Islet of Langerhans (tissue), 1 donor: ENCODE results near the gene SIPA1.
"Not testable (repeated sequence)": the region's sequence is repeated elsewhere in the genome, so short reads cannot be mapped to it uniquely, and the experiment has no call there.

ENCODE experiments used
- FAIRE-seq: peaks from one replicate; lab custom pipeline; 2011; peaks lifted over from hg19 to GRCh38; lab: Jason Lieb, UNC

SIPA1 gene

DNA sequence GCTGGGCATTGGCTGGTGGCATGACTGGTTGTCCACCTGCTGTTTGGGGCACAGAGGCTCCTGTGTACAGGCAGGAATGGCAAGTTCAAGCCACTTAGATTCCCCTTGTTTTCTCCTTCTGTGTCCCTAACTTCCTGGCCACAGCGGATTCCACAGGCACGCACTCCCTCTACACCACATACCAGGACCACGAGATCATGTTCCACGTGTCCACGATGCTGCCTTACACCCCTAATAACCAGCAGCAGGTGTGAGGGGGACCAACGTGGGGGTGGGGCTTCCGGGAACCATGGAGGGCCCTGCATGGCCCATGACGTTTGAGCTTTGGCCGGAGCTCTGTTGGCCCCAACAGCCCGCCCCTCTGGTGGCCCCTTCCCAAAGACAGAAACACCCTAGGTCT lies 7.8 kb downstream of the SIPA1 start:
- no peak for FAIRE-seq

DNA sequence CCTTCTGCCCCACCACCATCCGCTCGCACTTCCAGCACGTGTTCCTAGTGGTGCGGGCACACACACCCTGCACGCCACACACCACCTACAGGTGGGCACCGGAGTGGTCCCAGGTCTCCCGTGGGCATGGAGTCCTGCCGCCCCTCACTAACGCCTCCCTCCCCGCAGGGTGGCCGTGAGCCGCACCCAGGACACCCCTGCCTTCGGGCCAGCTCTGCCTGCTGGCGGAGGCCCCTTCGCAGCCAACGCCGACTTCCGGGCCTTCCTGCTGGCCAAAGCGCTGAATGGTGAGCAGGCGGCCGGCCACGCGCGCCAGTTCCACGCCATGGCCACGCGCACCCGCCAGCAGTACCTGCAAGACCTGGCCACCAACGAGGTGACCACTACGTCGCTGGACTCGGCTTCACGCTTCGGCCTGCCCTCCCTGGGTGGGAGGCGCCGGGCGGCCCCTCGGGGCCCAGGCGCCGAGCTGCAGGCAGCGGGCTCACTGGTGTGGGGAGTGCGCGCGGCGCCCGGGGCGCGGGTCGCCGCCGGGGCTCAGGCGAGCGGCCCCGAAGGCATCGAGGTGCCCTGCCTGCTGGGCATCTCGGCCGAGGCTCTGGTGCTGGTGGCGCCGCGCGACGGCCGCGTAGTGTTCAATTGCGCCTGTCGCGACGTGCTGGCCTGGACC lies 8.5 kb downstream of the SIPA1 start:
- FAIRE-seq: no peak

DNA sequence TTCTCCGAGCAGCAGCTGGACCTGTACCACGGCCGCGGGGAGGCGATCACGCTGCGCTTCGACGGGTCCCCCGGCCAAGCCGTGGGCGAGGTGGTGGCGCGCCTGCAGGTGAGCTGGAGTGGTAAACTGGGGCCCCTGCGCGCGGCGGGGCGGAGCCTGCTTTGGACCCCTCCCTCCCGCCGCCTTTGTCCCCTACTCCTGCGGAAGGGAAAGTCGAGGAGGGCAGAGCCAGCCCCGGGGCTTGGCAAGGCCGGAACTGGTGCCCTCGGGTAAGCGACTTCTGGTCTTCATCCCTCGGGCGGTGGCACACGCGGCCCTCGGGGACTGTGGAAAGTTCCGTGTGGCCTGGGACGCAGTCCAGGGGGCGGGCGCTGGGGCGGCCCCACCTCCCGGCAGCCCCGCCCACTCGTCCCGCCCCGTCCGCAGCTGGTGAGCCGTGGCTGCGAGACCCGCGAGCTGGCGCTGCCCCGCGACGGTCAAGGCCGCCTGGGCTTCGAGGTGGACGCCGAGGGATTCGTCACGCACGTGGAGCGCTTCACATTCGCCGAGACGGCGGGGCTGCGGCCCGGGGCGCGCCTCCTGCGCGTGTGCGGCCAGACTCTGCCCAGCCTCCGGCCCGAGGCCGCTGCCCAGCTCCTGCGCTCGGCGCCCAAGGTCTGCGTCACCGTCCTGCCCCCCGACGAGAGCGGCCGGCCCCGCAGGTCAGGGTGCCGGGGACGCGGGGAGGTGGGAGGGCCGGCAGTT lies 9.2 kb downstream of the SIPA1 start:
- FAIRE-seq: no peak

DNA sequence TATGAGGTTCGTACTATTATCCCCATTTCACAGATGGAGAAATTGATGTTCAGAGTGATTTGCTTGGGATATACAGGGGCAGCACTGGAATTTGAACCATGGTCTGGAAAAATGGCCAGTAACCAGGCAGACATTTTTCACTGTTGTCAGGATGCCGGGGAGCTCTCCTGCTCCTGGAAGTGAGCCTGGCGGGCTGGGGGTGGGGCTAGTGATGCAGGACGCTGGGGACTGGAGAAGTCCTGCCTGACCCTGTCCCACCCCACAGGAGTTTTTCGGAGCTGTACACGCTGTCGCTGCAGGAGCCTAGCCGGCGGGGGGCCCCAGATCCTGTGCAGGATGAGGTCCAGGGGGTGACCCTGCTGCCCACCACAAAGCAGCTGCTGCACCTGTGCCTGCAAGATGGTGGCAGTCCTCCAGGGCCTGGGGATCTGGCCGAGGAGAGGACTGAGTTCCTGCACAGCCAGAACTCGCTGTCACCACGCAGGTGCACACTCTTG lies 11.1 kb downstream of the SIPA1 start:
- no peak for FAIRE-seq

DNA sequence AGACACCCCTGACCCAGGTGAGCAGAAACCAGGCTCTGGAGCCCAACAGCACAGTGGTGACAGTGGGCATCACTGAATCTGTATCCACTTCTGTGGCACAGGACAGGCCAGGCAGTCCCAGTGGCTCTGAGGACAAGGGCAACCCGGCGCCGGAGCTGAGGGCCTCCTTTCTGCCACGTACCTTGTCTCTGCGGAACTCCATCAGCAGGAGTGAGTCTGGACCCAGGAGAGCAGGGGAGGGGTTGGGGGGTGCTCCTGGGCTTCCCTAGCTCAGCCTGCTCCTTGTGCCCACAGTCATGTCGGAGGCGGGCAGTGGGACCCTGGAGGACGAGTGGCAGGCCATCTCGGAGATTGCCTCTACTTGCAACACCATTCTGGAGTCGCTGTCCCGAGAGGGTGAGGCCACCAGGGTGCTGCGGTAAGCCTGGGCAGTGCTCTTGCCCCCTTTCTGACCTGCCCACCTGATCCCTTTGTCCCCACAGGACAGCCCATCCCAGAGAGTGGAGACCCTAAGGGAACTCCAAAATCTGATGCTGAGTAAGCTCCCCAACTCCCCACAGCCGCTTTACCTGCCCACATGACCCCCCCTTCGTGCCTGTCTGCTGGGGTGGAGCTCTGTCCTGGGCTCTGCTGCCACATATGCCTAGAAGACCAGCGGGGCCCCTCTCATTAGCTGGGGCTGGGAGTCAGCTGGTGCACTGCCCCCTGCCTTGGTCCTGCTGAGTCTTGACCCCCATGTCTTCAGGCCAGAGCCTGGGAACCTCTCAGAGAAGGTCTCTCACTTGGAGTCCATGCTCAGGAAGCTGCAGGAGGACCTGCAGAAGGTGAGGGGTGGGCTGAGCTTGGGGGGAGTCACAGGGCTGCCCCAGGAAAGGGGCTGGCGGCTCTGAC lies 12.0 kb downstream of the SIPA1 start:
- FAIRE-seq: no peak

DNA sequence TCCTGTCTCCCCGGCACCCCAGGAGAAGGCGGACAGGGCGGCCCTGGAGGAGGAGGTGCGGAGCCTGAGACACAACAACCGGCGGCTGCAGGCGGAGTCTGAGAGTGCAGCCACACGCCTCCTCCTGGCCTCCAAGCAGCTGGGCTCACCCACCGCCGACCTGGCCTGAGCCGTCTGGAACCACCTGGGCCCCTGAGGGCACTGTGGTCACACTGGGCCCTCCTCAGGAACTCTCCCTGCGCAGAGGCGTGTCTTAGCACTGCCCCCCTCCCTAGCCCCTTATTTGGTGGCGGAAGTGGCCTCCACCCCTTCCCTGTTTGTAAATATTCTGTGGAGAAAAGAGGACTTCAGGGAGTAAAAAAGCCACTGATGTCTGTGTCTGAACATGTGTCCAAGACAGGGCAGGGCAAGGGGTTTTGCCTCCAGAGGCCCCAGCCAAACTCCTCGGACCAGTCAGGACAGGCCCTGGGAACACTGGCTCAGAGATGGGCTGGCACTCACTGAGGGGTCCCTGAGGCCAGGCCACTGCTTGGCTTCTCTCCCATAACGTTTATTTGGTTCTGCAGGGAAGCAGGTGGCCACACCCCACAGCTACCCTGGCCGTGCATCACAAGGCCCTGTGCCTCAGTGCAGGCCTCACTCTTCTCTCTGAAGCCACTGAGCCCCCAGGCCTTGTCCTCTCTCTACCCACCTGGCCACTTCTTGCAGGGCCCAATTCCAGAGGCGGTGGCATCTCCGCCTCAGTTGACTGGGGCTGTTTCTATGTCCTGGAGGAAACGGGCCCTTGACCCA lies 12.8 kb downstream of the SIPA1 start:
- no peak for FAIRE-seq

DNA sequence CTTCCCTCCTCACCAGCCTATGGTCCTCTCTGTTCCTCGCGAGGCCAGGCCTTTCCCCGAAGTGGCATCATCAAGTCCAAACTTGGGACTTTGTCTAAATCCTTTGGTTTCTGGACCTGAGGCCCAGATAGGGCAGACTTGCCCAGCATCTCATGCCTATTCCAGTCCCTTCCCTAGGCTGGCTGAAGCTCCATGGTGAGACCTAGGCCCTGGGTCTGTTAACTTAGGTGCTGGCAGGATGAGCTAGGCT lies 13.4 kb downstream of the SIPA1 start:
- no peak for FAIRE-seq

DNA sequence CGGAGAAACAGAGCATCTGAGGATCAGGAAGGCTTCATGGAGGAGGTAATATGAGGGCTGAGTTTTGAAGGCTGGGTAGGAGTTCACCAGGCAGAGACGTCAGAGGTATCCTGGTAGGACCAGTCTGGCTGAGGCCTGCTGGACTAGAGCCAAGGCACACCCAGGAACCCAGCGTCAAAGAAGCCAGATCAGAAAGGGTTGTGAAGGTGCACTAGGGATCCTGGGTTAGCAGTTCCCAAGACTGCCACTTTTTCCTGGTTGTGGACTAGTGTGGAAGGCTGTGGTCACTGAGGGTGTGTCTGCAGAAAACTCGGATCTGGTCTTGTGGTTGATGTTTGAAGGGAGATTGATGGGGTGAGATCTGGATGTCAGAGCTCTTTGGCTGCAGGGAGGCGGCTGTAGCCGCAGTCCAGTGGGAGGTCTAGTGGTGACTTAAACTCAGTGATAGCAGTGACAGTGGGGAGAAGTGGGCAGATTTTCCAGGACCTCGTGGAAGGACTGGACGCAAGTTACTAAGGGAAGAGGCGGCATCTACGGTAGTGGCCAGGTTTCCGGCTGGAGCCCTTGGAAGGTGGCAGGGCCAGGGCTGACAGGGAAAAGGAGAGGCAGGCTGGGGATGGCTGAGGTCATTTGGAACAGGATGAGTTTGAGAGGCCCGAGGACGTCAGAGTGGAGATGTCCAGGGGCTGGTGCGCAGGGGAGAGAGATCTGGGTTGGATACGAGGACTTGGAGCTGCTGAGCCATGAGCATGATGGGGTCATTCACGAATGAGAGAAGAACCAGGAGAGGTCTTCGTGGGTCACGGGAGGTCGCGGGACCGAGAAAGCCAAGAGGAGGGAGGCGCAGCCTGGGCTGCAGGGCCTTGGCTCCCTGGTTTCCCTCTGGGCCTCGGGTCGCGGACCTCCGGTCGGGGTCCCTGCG lies 13.9 kb downstream of the SIPA1 start:
- FAIRE-seq: no peak

DNA sequence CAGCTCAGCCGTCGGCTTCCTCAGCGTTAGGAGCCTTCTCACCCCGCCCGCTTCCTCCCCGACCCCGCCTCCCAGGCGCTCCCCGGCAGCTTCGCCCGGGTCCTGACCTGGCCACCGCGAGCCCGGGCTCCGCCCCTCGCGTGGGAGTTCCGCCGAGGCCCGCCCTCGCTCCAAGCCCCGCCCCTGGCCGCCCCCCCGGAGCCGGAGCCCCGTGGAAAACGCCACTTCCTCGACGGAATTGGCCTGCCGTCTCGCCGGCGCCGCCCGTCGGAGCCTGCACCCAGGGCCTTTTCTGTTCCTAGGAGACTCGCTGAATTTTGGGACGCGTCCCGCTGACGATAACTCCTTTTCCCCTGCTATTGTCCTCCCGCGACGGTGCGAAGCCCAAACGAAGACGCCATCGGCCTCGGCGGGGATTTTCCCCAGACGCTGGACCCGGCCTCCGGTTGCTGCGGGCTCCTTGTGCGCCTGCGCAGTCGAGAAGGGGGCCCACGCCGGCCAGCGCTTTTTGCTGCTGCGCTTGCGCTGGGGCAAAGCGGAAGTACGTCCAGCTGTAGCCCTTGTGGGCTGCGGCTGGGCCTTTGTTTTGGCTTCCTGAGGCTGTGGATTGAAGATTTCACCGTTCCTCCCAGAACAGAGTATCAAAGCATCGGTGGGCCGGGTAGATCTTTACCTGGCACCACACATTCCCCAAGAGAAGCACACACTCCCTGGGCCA lies 14.8 kb downstream of the SIPA1 start:
- FAIRE-seq: no peak

DNA sequence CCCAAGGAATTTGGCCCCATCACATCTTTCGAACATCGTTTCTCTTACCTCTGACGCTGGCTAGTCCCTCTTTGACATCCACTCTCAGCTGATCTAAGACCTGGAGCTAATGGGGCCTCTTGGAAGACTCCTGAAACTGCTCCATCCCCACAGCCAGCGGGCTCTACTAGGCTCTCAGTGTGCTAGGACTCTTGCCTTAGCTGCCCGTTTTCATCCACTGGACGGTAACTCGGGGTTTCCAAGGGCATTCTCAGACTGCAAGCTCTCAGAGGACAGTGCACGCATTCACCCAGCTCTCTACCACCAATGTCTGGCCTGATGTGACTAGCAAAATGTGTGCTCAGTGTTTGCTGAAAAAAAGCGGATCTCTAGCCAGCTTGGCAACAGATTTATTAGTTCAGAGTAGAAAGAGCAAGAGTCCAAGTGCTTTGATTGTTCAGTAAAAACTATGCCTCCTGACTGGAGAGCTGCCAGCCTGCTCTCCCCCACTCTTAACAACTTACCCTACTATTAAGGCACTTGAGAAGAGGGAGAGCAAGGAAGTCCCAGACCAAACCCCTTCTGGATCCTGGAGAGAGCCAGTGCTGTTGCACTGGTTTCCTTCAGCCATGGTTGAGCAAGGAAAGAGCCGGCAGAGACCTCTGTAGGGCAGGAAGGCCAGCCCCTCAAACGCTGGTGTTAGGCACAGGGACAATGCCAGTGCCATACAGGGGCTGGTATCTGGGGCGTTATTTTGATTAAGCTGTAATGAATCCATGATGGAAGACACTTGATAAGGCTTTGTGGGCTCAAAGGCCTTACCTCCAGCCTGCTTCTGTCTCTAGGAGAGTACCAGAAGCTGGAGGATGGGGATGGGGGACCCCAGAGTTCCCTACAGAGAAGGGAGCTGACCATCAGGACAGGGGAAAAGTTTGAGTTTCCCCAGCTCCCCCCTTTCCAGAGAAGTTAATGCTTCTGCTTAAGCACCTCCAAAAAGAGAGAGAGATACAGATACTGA lies 15.6 kb downstream of the SIPA1 start:
- no peak for FAIRE-seq

DNA sequence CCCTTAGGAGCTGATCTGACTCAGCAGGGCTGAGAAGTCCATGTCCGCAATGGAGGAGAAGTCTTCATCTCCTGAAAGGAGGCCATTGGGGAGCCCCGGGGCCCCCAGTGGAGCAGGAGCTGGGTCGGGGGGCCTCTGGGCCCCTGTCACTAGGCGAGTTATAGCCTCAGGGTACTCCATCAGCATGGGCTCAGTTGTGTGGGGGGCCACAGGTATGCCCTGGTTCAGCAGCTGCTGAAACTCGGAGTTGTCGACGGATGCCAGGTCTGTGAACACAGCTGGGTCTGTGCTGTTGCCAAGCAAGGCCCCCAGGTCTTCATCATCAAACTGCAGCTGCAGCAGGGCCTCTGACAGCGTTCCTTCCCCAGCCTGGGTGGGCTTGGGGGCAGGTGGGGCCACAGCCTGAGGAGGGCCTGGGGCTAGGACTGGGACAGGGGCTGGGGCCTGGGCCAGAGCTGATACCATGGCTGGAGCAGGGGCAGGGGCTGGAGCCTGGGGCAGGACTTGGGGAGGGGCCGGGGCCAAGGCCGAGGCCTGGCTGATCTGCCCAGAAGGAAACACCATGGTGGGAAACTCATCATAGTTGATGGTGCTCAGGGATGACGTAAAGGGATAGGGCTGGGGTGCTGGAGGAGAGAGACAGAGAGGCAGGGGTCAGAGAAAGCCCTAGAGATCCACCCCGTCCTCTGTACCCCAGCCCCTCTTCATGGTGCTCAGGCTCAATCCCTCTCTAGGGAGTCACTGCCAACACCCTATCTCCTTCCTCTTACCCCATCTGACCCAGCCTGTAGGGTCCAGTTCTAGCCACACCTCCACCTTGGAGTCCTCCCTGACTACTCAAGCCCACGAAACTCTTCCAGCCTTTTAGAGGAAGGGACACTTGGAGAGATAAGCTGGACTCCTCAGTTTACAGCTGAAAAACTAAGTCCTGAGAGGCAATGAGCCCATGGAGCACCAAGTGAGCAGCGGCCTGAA lies 16.8 kb downstream of the SIPA1 start:
- FAIRE-seq: no peak

DNA sequence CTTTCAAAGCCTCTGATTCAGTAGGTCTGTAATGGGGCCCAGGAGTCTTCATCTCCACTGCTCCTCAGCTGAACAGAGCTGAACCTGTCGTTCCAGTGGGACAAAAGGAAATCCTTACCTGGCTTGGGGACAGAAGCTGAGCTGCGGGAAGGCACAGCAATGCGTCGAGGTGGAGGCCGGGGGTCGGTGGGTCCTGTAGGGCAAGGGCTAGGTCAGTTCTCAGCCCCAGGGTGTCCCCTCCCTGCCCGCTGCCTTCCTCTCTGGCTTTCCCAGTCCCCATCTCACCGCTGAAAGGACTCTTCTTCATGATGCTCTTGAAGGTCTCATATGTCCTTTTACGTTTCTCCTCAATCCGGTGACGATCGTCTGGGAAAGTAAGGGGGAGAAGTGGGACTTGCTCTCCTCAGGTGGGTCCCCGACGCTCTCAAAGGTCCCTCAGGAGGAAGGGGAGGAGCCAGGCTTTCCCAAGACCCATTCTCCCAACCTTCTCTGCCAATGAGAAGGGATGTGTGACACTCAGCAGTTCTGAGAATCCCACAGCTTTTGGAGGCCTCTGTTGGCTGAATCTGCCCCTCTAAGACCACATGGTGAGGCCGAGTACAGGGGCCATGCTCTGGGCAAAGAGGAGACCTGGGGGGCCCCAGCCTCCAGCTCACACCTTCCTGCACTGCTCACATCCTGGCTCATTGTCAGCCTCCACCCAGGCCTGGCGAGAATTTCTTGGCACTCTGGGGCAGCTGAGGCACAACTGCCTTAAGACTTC lies 17.9 kb downstream of the SIPA1 start:
- no peak for FAIRE-seq

DNA sequence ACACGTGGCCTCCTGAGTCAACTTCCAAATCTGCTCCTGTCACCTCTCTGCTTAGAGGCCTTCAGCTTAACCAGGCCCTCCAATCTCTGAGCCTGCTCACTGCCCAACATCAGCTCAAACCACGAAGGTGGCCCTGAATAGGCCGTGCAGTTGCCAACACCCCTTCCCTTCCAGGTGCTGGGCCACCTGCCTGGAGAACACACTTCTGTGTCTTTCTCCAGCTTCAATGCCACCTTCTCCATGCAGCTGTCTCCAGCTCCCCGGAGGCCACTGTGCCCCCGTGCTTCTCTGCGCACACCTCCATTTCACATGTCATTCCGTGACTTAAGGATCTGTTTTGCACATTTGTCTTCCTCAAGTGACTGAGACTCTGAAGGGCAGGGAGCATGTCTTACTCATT lies 19.5 kb downstream of the SIPA1 start:
- FAIRE-seq: no peak

DNA sequence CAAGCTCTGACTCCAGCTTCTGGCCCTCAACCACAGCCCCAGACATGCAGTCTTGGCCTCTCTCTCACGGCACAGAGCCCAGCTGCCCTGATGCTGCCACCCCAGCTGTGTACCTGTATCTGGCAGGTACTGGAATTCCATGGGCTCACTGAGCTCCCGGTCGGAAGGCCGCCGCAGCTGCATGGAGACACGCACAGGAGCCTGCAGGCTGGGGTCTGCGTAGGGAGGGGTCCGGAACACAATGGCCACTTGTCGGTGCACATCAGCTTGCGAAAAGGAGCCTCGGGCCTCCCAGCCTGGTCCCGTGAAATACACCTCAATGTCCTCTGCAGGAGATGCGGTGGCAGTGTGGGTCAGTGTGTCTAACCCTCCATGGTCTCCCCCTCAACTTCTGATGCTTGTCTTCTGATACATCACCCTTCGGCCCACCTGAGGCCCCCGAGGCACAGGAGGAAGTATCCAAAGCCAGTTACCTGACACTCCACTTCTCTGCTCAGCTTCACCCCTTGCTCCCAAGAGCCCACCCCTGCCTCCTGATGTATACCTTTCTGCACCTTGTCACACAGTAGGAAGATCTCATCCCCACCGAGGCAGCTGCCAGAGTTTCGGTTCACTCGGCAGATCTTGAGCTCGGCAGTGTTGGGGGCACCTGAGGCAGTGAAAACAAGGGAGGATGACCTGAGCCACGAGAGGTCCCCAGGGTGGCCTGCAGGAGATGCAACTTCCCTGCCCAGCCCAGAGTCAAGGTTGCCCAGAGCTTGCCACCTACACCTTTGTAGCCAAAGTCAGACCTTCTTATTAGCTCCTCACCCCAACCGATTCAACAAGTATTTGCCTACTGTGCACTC lies 20.5 kb downstream of the SIPA1 start:
- FAIRE-seq: no peak

DNA sequence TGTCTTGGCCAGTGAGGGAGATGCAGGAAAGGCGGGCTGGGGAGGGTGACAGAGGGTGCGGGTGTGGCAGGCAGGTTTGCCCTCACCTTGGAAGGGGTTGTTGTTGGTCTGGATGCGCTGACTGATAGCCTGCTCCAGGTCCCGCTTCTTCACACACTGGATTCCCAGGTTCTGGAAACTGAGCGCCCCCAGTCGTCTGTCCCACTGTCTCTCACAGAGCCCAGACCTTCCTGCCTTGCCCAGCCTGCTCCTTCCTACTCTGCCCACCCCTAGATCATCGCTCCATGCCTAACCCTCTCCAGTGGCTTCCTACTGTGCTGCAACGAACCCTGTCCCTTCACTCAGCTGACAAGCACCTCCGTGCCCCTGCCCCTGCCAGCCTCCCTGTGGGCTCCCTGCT lies 22.1 kb downstream of the SIPA1 start:
- FAIRE-seq: no peak

DNA sequence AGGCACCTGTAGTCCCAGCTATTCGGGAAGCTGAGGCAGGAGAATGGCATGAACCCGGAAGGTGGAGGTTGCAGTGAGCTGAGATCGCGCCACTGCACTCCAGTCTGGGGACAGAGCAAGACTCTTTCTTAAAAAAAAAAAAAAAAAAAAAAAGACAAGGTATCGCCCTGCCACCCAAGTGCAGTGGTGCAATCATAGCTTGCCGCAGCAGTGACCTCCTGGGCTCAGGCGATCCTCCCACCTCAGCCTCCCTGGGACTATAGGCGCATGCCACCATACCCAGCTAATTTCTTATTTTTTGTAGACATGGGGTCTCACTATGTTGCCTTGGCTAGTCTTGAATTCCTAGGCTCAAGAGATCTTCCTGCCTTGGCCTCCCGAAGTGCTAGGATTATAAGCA lies 23.0 kb downstream of the SIPA1 start:
- not testable (repeated sequence) for FAIRE-seq
